Ovary (tissue), 3 donors: ENCODE data around the gene TARS2.

Source experiments
- CTCF ChIP-seq, 3 donors: fragments of 450-650 bp in 2 of 3; fragments of 200-600 bp in 1 of 3; IDR thresholded peaks; one replicate each; pipeline versions ENCODE4 v1.5.1 to v1.8.0; 2016 to 2022; ENCODE audit warnings: antibody characterized with exemption in 3 of 3, mild to moderate bottlenecking in 1 of 3
- EP300 ChIP-seq: sonication (generic); formaldehyde crosslinking; IDR thresholded peaks from one replicate; pipeline ENCODE4 v1.6.1; 2017; ENCODE audit warnings: antibody characterized with exemption
- POLR2A ChIP-seq: fragments of 450-650 bp; IDR thresholded peaks from one replicate; pipeline ENCODE4 v1.6.1; 2017; ENCODE audit warnings: antibody characterized with exemption, mild to moderate bottlenecking, moderate library complexity
- donor health status: DM: no; HTN: no; CAD: no.

- TF ChIP-seq POLR2A (no peak), CTCF (IDR thresholded peaks at IDR 0.05) (no peak), EP300 (no peak)
These were observed 20.3 kb upstream of the TARS2 start for GRCh38 chr1:150466964-150467363.
